Measurements from ENCODE around the gene FNBP1. TPM values are rescaled to one million over a fixed set of nuclear protein-coding genes. Genes with fewer than 3 reads are reported as not detected.

The FNBP1 gene
- total RNA-seq, 1 donor from 2014 or later = 51.2 TPM

GRCh38 chr9:129929496-129930125 lies 113.4 kb downstream of the FNBP1 start:
- no peak for DNase-seq (ENCODE audit: low read depth in 2 of 2)

GRCh38 chr9:129923589-129923988 lies 119.4 kb downstream of the FNBP1 start:
- no peak for DNase-seq (ENCODE audit: low read depth in 2 of 2)

- DNase-seq (ENCODE audit: low read depth in 2 of 2) = no peak
Measured at GRCh38 chr9:129921905-129922304, 121.1 kb downstream of the FNBP1 start.

GRCh38 chr9:129919841-129920240 lies 123.1 kb downstream of the FNBP1 start:
- no peak for DNase-seq (ENCODE audit: low read depth in 2 of 2)

- DNase-seq (ENCODE audit: low read depth in 2 of 2) = no peak
Measured at GRCh38 chr9:129919277-129919676, 123.7 kb downstream of the FNBP1 start.

- DNase-seq (ENCODE audit: low read depth in 2 of 2) = no peak
Measured at GRCh38 chr9:129918296-129918950, 124.6 kb downstream of the FNBP1 start.

GRCh38 chr9:129916707-129917106 lies 126.3 kb downstream of the FNBP1 start:
- no peak for DNase-seq (ENCODE audit: low read depth in 2 of 2)

- DNase-seq (ENCODE audit: low read depth in 2 of 2) = no peak
Measured at GRCh38 chr9:129914051-129914450, 128.9 kb downstream of the FNBP1 start.

- DNase-seq (ENCODE audit: low read depth in 2 of 2) = peak; percentile 69 to 98
Measured at GRCh38 chr9:129910628-129911567, 132.1 kb downstream of the FNBP1 start.

GRCh38 chr9:129909851-129910250 lies 133.1 kb downstream of the FNBP1 start:
- DNase-seq (ENCODE audit: low read depth in 2 of 2) = no peak

- DNase-seq (ENCODE audit: low read depth in 2 of 2) = no peak
Measured at GRCh38 chr9:129908906-129909305, 134.1 kb downstream of the FNBP1 start.

- no peak for DNase-seq (ENCODE audit: low read depth in 2 of 2)
Measured at GRCh38 chr9:129907201-129907600, 135.8 kb downstream of the FNBP1 start.

GRCh38 chr9:129906298-129906697 lies 136.7 kb downstream of the FNBP1 start:
- no peak for DNase-seq (ENCODE audit: low read depth in 2 of 2)

- no peak for DNase-seq (ENCODE audit: low read depth in 2 of 2)
Measured at GRCh38 chr9:129904734-129905133, 138.3 kb downstream of the FNBP1 start.

- DNase-seq (ENCODE audit: low read depth in 2 of 2) = no peak
Measured at GRCh38 chr9:129902740-129903134, 140.3 kb downstream of the FNBP1 start.

- no peak for DNase-seq (ENCODE audit: low read depth in 2 of 2)
Measured at GRCh38 chr9:129901993-129902739, 140.8 kb downstream of the FNBP1 start.

GRCh38 chr9:129900263-129901027 lies 142.5 kb downstream of the FNBP1 start:
- no peak for DNase-seq (ENCODE audit: low read depth in 2 of 2)

GRCh38 chr9:129899620-129900019 lies 143.4 kb downstream of the FNBP1 start:
- no peak for DNase-seq (ENCODE audit: low read depth in 2 of 2)

- peak in 1 of 2 donors; percentile 54 for DNase-seq (ENCODE audit: low read depth in 2 of 2)
Measured at GRCh38 chr9:129898185-129898584, 144.8 kb downstream of the FNBP1 start.

- DNase-seq (ENCODE audit: low read depth in 2 of 2) = no peak
Measured at GRCh38 chr9:129897263-129897662, 145.7 kb downstream of the FNBP1 start.

All from lung microvascular endothelial cell (primary cell).